HG02763 (cell line): ENCODE results near the gene HMCES.
"Not testable (repeated sequence)": the region's sequence is repeated elsewhere in the genome, so short reads cannot be mapped to it uniquely, and the experiment has no call there.

Experiments
- ATAC-seq: cut with Tn5 transposase; IDR thresholded peaks from one replicate; pipeline ENCODE4 v1.9.1; 2021; ENCODE audit warnings: mild to moderate bottlenecking, moderate library complexity; ENCODE audit not compliant: unreplicated experiment

The HMCES gene

GRCh38 chr3:129318921-129319320 lies 40.3 kb downstream of the HMCES start:
- no peak for ATAC-seq

GRCh38 chr3:129320261-129320660 lies 41.6 kb downstream of the HMCES start:
- ATAC-seq = no peak

- ATAC-seq = no peak
Measured at GRCh38 chr3:129320825-129321487, 42.3 kb downstream of the HMCES start.

GRCh38 chr3:129321887-129322286 lies 43.2 kb downstream of the HMCES start:
- ATAC-seq = no peak

- ATAC-seq = no peak
Measured at GRCh38 chr3:129323651-129324294, 45.1 kb downstream of the HMCES start.

- no peak for ATAC-seq
Measured at GRCh38 chr3:129324855-129325254, 46.2 kb downstream of the HMCES start.

- no peak for ATAC-seq
Measured at GRCh38 chr3:129325383-129325782, 46.7 kb downstream of the HMCES start.

GRCh38 chr3:129326138-129326537 lies 47.5 kb downstream of the HMCES start:
- no peak for ATAC-seq

GRCh38 chr3:129326595-129326994 lies 47.9 kb downstream of the HMCES start:
- ATAC-seq = no peak

- no peak for ATAC-seq
Measured at GRCh38 chr3:129327510-129327909, 48.8 kb downstream of the HMCES start.

GRCh38 chr3:129329858-129330257 lies 51.2 kb downstream of the HMCES start:
- ATAC-seq = no peak

- no peak for ATAC-seq
Measured at GRCh38 chr3:129330409-129330808, 51.7 kb downstream of the HMCES start.

GRCh38 chr3:129333891-129334290 lies 55.2 kb downstream of the HMCES start:
- ATAC-seq = no peak

- no peak for ATAC-seq
Measured at GRCh38 chr3:129336093-129336706, 57.5 kb downstream of the HMCES start.

GRCh38 chr3:129337719-129338118 lies 59.0 kb downstream of the HMCES start:
- ATAC-seq = not testable (repeated sequence)

- not testable (repeated sequence) for ATAC-seq
Measured at GRCh38 chr3:129339186-129339585, 60.5 kb downstream of the HMCES start.

GRCh38 chr3:129339833-129340232 lies 61.2 kb downstream of the HMCES start:
- ATAC-seq = not testable (repeated sequence)

GRCh38 chr3:129341331-129342141 lies 62.9 kb downstream of the HMCES start:
- no peak for ATAC-seq

GRCh38 chr3:129343643-129344360 lies 65.1 kb downstream of the HMCES start:
- ATAC-seq = no peak

- ATAC-seq = no peak
Measured at GRCh38 chr3:129344540-129345220, 66.0 kb downstream of the HMCES start.
